RCC 7860 (cell line): ENCODE measurements around the gene BTBD19.
"Not testable (repeated sequence)": the region's sequence is repeated elsewhere in the genome, so short reads cannot be mapped to it uniquely, and the experiment has no call there.

Experiments used
- DNase-seq: peaks from one replicate; pipeline ENCODE4 v3.0.0-alpha.2; 2015; ENCODE audit warnings: low spot score
- FAIRE-seq: peaks from 2 replicates; lab custom pipeline; 2012; peaks lifted over from hg19 to GRCh38; lab: Jason Lieb, UNC

BTBD19 gene

GRCh38 chr1:44828003-44828651, 19.8 kb downstream of the BTBD19 start:
- FAIRE-seq: no peak
- no peak for DNase-seq

GRCh38 chr1:44828841-44829440, 20.6 kb downstream of the BTBD19 start:
- DNase-seq (no peak), FAIRE-seq (no peak)

GRCh38 chr1:44829506-44830384, 21.4 kb downstream of the BTBD19 start:
- FAIRE-seq (no peak), DNase-seq (no peak)

GRCh38 chr1:44830900-44831304, 22.6 kb downstream of the BTBD19 start:
- DNase-seq (no peak), FAIRE-seq (no peak)

GRCh38 chr1:44831516-44831915, 23.2 kb downstream of the BTBD19 start:
- FAIRE-seq (no peak), DNase-seq (no peak)

- no peak for DNase-seq
- FAIRE-seq: no peak
Observed at GRCh38 chr1:44832056-44832705, 23.9 kb downstream of the BTBD19 start.

- DNase-seq (no peak), FAIRE-seq (no peak)
Observed at GRCh38 chr1:44834328-44834727, 26.0 kb downstream of the BTBD19 start.

GRCh38 chr1:44835738-44836675, 27.7 kb downstream of the BTBD19 start:
- DNase-seq (peak; percentile 61), FAIRE-seq (no peak)

GRCh38 chr1:44838294-44838693, 30.0 kb downstream of the BTBD19 start:
- not testable (repeated sequence) for FAIRE-seq, DNase-seq

- no peak for DNase-seq
- FAIRE-seq: no peak
Observed at GRCh38 chr1:44839576-44839975, 31.3 kb downstream of the BTBD19 start.

- DNase-seq (no peak), FAIRE-seq (no peak)
Observed at GRCh38 chr1:44842486-44842861, 34.2 kb downstream of the BTBD19 start.

GRCh38 chr1:44842862-44843655, 34.7 kb downstream of the BTBD19 start, which contains the start of gene PTCH2:
PTCH2 (minus strand) TSS chr1:44843253; CDS start chr1:44842932, 321 bp downstream.
- no peak for FAIRE-seq
- no peak for DNase-seq

GRCh38 chr1:44846985-44847384, 38.7 kb downstream of the BTBD19 start:
- DNase-seq: no peak
- no peak for FAIRE-seq

GRCh38 chr1:44847845-44848244, 39.5 kb downstream of the BTBD19 start:
- DNase-seq (no peak), FAIRE-seq (no peak)

GRCh38 chr1:44848456-44849181, 40.3 kb downstream of the BTBD19 start:
- DNase-seq (no peak), FAIRE-seq (no peak)

- DNase-seq: no peak
- FAIRE-seq: no peak
Observed at GRCh38 chr1:44849575-44850132, 41.3 kb downstream of the BTBD19 start.

GRCh38 chr1:44851308-44851707, 43.0 kb downstream of the BTBD19 start:
- no peak for FAIRE-seq
- DNase-seq: no peak

GRCh38 chr1:44853201-44853600, 44.9 kb downstream of the BTBD19 start:
- DNase-seq (no peak), FAIRE-seq (no peak)
